IPS-20b (cell line): ENCODE results near the gene NFASC.

Experiments
- H3K27ac ChIP-seq: one replicate; pipeline ENCODE4 v1.5.1; 2013; ENCODE audit warnings: low read length
- H3K27me3 ChIP-seq: 2 replicates; pipeline ENCODE4 v1.6.1; 2013; ENCODE audit warnings: mild to moderate bottlenecking, low read length, inconsistent platforms; ENCODE audit not compliant: insufficient read depth
- H3K36me3 ChIP-seq: 2 replicates; pipeline ENCODE4 v1.6.1; 2013; ENCODE audit warnings: low read depth, mild to moderate bottlenecking, inconsistent platforms, low read length, moderate library complexity; ENCODE audit not compliant: insufficient read depth
- H3K4me1 ChIP-seq: 2 replicates; pipeline ENCODE4 v1.6.1; 2013; ENCODE audit warnings: mild to moderate bottlenecking, control low read depth, inconsistent platforms, low read length, moderate library complexity; ENCODE audit not compliant: insufficient read depth
- H3K4me3 ChIP-seq: 2 replicates; pipeline ENCODE4 v1.5.1; 2013; ENCODE audit warnings: mild to moderate bottlenecking, low read length, inconsistent platforms
- H3K9ac ChIP-seq: 2 replicates; pipeline ENCODE4 v1.6.1; 2013; ENCODE audit warnings: low read depth, mild to moderate bottlenecking, inconsistent platforms, low read length, moderate library complexity
- H3K9me3 ChIP-seq: 2 replicates; pipeline ENCODE4 v1.6.1; 2013; ENCODE audit warnings: mild to moderate bottlenecking, low read depth, low read length, inconsistent platforms; ENCODE audit not compliant: insufficient read depth

NFASC gene

GRCh38 chr1:205071801-205072200 lies 201.1 kb downstream of the NFASC start:
- H3K9ac ChIP-seq = no peak overlapping the region
- no peaks in the 10 kb centered on the region for H3K27me3 ChIP-seq
- no peaks in the 10 kb centered on the region for H3K9me3 ChIP-seq
- no peaks in the 10 kb centered on the region for H3K4me1 ChIP-seq
- H3K27ac ChIP-seq = no peak overlapping the region
- H3K4me3 ChIP-seq = no peak overlapping the region
- no peaks in the 10 kb centered on the region for H3K36me3 ChIP-seq

- Histone ChIP-seq H3K9ac (no peak overlapping the region), H3K4me3 (no peak overlapping the region), H3K36me3 (no peaks in the 10 kb centered on the region), H3K4me1 (no peaks in the 10 kb centered on the region), H3K9me3 (no peaks in the 10 kb centered on the region), H3K27ac (no peak overlapping the region), H3K27me3 (no peaks in the 10 kb centered on the region)
These were observed 201.6 kb downstream of the NFASC start for GRCh38 chr1:205072286-205072685.
